Dedifferentiated amniotic fluid mesenchymal stem cell (primary cell): ENCODE data around the gene BCAS1.

Source experiments
- DNase-seq: peaks from one replicate; pipeline ENCODE4 v3.0.0-alpha.2; 2016; ENCODE audit errors: extremely low spot score

Gene BCAS1

DNA sequence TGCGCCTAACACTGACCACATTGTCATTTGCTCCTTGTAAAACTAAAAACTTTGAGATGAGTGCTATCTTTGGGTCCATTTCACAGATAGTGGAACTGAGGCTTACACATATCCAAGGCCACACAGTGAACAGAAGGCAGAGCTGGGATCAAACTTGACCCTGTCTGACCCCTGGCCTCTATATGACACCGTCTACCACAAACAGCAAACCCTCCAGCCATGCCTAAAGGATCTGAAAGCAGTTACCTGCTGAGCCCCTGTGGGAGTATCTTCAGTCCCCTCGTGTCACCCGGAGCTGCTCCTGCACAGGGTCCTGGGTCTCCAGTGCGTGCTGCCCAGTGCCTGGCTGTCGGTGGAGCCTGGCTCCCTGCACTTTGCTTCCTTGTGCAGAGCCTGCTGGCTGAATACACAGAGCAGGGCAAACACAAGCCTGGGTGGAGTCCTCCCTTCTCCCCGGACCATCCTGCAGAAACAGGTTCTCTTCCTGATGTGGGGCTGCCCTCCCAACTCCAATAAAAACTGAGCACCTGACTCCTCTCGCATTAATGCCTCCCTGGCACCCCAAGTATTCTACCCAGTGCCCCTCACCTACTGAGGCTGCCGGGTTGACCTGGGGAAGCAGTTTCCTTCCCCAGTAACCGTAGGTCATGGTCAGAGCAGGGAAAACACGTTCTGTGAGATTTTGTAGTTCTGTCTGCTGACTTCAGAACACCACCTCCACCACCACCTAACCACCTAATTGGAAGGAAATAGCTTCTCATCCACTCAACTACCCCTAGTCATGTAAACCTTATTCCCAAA lies at the start of gene BCAS1:
Gene BCAS1 (minus strand): TSS at position 408 of the 801 bp plus-strand sequence. CDS start 11,876 bp downstream, outside the sequence.
- DNase-seq, result no peak

DNA sequence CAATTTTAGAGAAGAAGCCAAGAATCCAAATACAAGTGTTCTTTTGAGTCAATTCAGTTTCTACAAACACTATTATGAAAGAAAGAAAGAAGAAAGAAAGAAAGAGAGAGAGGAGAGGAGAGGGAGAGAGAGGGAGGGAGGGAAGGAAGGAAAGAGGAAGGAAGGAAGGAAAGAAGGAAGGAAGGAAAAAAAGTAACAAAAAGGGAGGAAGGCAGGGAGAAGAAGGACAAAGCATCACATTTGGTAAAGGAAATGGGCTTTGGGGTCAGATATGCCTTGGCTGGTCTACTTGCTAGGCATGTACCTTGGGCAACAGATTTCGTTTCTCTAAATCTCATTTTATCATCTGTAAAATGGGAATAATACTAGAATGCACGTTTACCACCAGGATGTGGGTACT lies 49.4 kb upstream of the BCAS1 start:
- no peak for DNase-seq

- no peak for DNase-seq
Observed at GRCh38 chr20:54118220-54119001, 48.0 kb upstream of the BCAS1 start.

DNA sequence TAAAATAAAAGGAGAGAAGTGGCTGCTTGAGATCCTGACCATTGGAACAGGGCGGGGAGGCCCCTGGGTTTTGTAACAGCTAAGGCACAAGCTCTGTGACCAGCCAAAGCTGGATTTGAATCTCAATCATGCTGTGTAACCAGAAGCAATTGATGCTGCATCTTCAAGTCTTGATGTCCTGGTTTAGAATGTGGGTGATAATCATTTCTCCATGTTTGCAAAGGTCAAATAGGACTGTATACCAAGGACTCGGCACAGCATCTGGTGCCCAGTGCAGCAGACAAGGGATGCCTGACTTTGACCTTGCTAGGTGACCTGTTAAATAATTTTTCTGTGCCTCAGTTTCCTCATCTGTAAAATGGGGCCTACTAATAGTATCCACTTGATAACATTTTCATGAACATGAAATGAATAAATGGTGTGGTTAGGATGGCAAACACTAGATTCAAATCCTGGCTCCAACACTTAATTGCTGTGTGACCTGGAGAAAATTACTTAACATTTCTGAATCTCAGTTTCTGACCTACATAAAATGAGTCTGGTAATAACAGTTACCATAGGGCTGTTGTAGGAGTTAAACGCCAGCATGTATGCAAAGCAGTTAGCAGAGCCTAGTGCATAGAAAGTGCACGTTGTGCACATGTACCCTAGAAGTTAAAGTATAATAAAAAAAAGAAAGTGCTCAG lies 46.3 kb upstream of the BCAS1 start:
- DNase-seq, result no peak

DNA sequence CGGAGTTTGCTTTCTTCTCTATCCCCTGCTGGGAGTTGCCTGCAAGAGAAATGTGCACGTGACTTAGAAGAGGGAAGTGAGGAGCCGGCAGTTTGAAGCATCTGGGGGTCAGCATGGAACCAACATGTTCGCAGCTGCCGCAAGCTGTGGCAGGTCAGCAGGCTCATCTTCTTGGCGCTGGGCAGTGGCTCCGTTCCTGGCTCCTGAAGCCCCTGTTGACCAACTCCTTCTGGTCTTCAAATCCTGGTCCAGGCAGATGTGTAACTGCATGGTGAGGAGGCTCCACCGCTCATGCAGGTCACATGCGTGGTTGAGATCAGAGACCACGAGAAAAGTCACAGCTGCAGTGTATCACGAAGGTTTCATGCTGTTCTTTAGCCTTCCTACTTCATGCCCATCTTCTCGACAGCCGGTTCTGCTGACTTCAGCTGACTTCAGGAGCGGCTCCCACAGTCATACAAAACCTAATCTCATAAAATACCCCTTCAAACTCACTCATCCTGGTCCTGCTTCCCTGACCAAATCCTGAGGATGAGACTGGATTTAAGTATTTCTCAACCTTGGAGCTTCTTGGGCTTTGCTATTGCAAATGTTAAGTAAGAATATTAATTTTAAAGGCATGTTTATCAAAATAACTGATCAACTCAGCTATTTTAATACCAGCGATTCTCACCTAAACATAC lies 44.9 kb upstream of the BCAS1 start:
- no peak for DNase-seq

DNA sequence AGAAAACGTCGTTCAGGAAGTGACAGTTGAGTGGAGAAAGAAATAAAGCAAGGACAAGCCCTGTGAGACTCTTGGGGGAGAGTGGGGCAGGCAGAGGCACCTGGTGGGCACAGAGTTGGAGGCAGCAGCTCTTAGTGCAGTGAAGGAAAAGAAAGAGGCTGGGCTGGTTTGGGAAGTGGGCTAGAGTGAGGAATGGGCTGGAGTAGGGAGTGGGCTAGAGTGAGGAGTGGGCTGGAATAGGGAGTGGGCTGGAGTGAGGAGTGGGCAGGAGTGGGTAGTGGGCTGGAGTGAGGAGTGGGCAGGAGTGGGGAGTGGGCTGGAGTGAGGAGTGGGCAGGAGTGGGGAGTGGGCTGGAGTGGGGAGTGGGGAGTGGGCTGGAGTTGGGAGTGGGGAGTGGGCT lies 43.7 kb upstream of the BCAS1 start:
- DNase-seq, result no peak

DNA sequence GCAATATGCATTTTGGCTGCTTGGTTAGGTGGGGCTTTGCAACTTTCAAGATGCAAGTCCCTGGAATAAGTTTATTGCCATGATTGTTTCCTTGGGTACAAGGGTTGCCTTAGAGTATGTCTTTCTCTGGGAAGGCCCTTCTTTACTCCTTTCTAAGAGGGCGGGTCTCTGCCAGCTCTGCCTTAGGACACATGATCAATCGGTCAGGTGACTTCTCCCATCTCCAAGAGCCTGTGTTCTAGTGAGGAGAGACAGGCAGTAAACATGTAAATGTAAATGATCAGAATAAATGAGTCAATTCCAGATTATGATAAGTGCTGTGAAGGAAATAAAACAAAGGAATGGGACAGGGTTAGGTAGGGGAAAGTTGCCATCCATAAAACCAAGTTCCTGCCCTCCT lies 43.2 kb upstream of the BCAS1 start:
- DNase-seq, result no peak

GRCh38 chr20:54112221-54112884 lies 42.0 kb upstream of the BCAS1 start:
- no peak for DNase-seq

DNA sequence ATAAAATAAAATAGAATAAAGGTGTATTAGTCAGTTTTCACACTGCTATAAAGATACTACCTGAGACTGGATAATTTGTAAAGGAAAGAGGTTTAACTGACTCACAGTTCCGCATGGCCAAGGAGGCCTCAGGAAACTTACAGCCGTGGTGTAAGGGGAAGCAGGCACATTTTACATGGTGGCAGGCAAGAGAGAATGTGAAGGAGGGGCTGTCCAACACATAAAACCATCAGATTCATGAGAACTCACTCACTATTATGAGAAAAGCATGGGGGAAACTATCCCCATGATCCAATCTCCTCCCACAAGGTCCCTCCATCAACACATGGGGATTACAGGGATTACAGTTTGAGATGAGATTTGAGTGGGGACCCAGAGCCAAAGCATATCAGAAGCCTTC lies 41.1 kb upstream of the BCAS1 start:
- DNase-seq, result no peak

DNA sequence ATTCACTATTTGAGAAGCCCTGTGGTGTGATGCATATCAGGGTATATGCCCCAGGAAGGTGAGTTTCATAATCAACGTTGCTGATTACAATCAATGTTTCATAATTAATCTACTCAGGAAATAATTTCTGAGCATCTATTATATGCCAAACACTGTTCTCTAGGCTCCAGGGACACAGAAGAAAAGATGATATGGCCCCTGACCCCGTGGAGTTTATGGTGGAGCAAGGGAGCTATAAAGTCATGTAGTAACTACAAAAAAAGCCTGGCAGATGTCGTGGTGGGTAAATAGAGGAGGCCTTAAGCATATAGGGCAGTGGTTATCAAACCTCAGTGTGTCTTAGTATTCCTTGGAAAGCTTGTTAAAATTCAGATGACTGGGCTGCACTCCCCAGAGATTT lies 40.1 kb upstream of the BCAS1 start:
- no peak for DNase-seq

GRCh38 chr20:54110041-54110440 lies 39.6 kb upstream of the BCAS1 start:
- no peak for DNase-seq

DNA sequence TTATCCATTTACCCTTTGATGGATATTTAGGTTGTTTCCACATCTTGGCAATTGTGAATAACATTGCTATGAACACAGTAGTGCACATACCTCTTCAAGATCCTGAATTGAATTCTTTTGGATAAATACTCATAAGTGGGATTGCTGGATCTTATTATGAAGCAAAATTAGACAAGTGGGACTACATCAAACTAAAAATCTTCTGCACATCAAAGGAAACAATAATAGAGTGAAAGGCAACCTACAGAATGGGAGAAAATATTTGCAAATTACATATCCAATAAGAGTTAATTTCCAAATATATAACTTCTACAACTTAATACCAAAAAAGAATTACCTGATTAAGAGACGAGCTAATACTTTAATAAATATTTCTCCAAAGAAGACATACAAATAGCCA lies 38.4 kb upstream of the BCAS1 start:
- DNase-seq, result no peak

GRCh38 chr20:54108326-54108642 lies 37.9 kb upstream of the BCAS1 start:
- no peak for DNase-seq

- DNase-seq, result no peak
Observed at GRCh38 chr20:54107600-54108325, 37.4 kb upstream of the BCAS1 start.

DNA sequence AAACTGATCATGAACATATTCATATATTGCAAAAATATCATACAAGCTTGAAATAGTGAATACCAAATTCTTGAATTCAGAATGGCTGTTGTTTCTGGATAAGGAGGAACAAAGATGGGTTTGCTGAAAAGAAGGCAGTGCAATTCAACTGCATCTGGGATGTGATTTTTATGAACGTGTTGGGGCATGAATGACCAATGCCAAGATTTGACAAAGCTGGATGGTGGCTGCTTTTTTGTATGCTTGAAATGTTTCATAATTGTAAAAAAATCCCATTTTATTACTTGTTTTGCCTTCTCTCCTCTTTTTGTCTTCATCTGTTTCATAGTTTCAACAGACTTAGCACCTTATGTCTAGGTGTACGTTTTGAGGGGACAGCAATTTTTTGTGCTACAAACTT lies 36.8 kb upstream of the BCAS1 start:
- no peak for DNase-seq

- DNase-seq, result no peak
Observed at GRCh38 chr20:54106162-54106561, 35.8 kb upstream of the BCAS1 start.

- no peak for DNase-seq
Observed at GRCh38 chr20:54105653-54106052, 35.3 kb upstream of the BCAS1 start.

DNA sequence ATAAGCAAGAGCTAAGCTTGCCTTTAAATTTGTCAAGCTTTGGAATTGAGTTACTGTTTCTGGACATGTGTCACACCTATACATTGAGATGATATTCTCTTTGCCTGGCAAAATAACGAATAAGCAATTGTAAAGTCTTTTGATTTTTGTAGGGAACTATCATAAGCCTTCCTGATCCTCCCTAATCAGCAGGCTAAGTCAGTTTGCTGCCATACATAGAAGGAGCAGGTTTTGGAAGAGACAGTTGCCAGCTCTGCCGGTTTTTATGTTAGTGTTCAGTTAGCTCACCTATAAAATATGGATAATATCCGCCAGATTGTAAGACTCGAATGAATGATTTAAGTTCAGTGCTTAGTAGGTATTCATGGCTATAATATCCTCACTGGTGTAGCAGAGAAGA lies 34.4 kb upstream of the BCAS1 start:
- no peak for DNase-seq

GRCh38 chr20:54103762-54104600 lies 33.6 kb upstream of the BCAS1 start:
- no peak for DNase-seq
